ENCODE data around the gene LRRC25. TPM values are rescaled to one million over a fixed set of nuclear protein-coding genes. Genes with fewer than 3 reads are reported as not detected.

Gene LRRC25
- total RNA-seq, 6 donors from 2014 or later: 4.0 to 49.4 (median 24.0) TPM

GRCh38 chr19:18424890-18425514 is 27.6 kb upstream of the LRRC25 start:
- Histone ChIP-seq H3K27ac (peak overlapping the region in 1 of 4 donors; percentile 26), H3K36me3 (peaks cover 0 to 4% (median 0%) of the 10 kb centered on the region in 4 donors), H3K4me3 (no peak overlapping the region), H3K9me3 (no peaks in the 10 kb centered on the region), H3K4me1 (peaks cover 34 to 66% (median 41%) of the 10 kb centered on the region in 4 donors), H3K27me3 (no peaks in the 10 kb centered on the region)
- TF ChIP-seq POLR2A (IDR thresholded peaks at IDR 0.05) (no peak), CTCF (IDR thresholded peaks at IDR 0.05) (no peak), EP300 (IDR thresholded peaks at IDR 0.05) (no peak), POLR2AphosphoS5 (IDR thresholded peaks at IDR 0.05) (no peak)
- WGBS, 2 donors: 80 to 88% methylated on average over 15 to 17 of the region's 17 CpGs
- no peak for ATAC-seq (ENCODE audit: low FRiP score in 2 of 2)
- DNase-seq: peak in 1 of 2 donors; percentile 71

DNA sequence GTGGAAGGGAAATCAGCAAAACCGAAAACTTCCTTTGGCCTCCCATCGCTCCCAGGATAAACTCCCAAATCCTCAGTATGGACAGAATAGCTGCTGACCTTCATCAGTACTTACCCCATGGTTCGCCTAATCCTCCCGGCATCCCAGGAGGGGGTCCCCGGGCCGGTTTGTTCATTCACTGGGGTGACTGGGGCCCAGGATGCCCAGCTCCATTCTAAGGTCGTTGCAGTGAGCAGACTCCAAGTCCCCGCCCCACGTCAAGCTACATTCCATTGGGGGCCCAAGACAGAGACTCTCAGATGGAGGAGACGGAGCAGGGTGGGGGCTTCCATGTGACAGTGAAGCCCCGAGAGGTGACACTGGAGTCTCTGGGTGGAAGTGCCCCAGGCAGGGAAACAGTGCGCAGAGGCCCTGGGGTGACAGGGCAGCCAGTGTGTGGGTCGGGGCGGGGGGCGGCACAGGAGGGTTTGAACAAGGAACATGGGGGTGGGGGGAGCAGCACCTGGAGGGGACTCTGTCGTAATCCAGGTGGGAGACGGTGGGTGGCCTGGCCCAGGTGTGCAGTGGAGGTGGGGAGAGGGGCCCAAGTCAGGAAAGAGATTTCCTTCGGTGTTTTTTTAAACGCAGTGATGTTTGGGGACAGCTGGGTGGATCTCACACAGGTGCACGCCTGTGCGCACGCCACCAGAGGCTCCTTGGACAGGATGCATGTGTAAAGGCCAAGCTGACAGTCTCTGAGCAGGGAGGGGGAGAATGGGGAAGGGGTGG is 26.9 kb upstream of the LRRC25 start:
- DNase-seq: peak in 1 of 2 donors; percentile 61
- TF ChIP-seq CTCF (IDR thresholded peaks at IDR 0.05) (no peak), POLR2A (IDR thresholded peaks at IDR 0.05) (no peak), EP300 (IDR thresholded peaks at IDR 0.05) (no peak), POLR2AphosphoS5 (IDR thresholded peaks at IDR 0.05) (no peak)
- Histone ChIP-seq H3K4me1 (peaks cover 30 to 64% (median 35%) of the 10 kb centered on the region in 4 donors), H3K4me3 (no peak overlapping the region), H3K9me3 (no peaks in the 10 kb centered on the region), H3K27ac (peak overlapping the region in 2 of 4 donors; percentile 2 to 7), H3K36me3 (peaks cover 0 to 4% (median 0%) of the 10 kb centered on the region in 4 donors), H3K27me3 (no peaks in the 10 kb centered on the region)
- 84 to 90% methylated on average over 14 to 22 of the region's 22 CpGs for WGBS, 2 donors
- ATAC-seq (ENCODE audit: low FRiP score in 2 of 2): no peak

- 83 to 87% methylated on average over 19 to 21 of the region's 21 CpGs for WGBS, 2 donors
- Histone ChIP-seq H3K9me3 (no peaks in the 10 kb centered on the region), H3K27ac (peak overlapping the region in 2 of 4 donors; percentile 2 to 7), H3K4me1 (peaks cover 28 to 63% (median 35%) of the 10 kb centered on the region in 4 donors), H3K27me3 (no peaks in the 10 kb centered on the region), H3K4me3 (no peak overlapping the region), H3K36me3 (peaks cover 0 to 4% (median 0%) of the 10 kb centered on the region in 4 donors)
- ATAC-seq (ENCODE audit: low FRiP score in 2 of 2): no peak
- no peak for TF ChIP-seq POLR2AphosphoS5 (IDR thresholded peaks at IDR 0.05)
- no peak for TF ChIP-seq POLR2A (IDR thresholded peaks at IDR 0.05)
- TF ChIP-seq CTCF (IDR thresholded peaks at IDR 0.05): no peak
- no peak for TF ChIP-seq EP300 (IDR thresholded peaks at IDR 0.05)
- DNase-seq: peak in 1 of 2 donors; percentile 78
Measured at GRCh38 chr19:18423258-18424020, 26.0 kb upstream of the LRRC25 start.

GRCh38 chr19:18422530-18423191 is 25.2 kb upstream of the LRRC25 start:
- DNase-seq (peak in 1 of 2 donors; percentile 50), ATAC-seq (ENCODE audit: low FRiP score in 2 of 2) (no peak)
- H3K9me3 ChIP-seq: no peaks in the 10 kb centered on the region
- TF ChIP-seq POLR2A (IDR thresholded peaks at IDR 0.05): no peak
- TF ChIP-seq CTCF (IDR thresholded peaks at IDR 0.05): no peak
- no peak for TF ChIP-seq POLR2AphosphoS5 (IDR thresholded peaks at IDR 0.05)
- no peak for TF ChIP-seq EP300 (IDR thresholded peaks at IDR 0.05)
- H3K27me3 ChIP-seq: no peaks in the 10 kb centered on the region
- peak overlapping the region in 1 of 4 donors; percentile 53 for H3K27ac ChIP-seq
- H3K4me1 ChIP-seq: peaks cover 32 to 69% (median 42%) of the 10 kb centered on the region in 4 donors
- WGBS, 2 donors: 74 to 89% methylated on average over 6 to 12 of the region's 14 CpGs
- H3K36me3 ChIP-seq: peaks cover 0 to 4% (median 0%) of the 10 kb centered on the region in 4 donors
- H3K4me3 ChIP-seq: no peak overlapping the region

All from upper lobe of left lung (tissue), 6 donors.